Parathyroid adenoma (tissue), 2 donors: ENCODE data around the gene CDC42.

Experiments
- H2AFZ ChIP-seq: fragments of 300-600 bp; sonication (generic); one replicate; pipeline ENCODE4 v1.7.0; 2017; ENCODE audit warnings: antibody characterized with exemption, mild to moderate bottlenecking
- H3K27ac ChIP-seq: fragments of 300-600 bp; sonication (generic); one replicate; pipeline ENCODE4 v1.7.0; 2017
- H3K27me3 ChIP-seq: fragments of 300-600 bp; sonication (generic); one replicate; pipeline ENCODE4 v1.7.0; 2017; ENCODE audit warnings: low read length; ENCODE audit not compliant: control insufficient read depth, insufficient read depth
- H3K36me3 ChIP-seq: fragments of 300-600 bp; sonication (generic); one replicate; pipeline ENCODE4 v1.7.0; 2017; ENCODE audit warnings: low read length; ENCODE audit not compliant: control insufficient read depth, insufficient read depth
- H3K4me1 ChIP-seq: fragments of 300-600 bp; sonication (generic); one replicate; pipeline ENCODE4 v1.7.0; 2017; ENCODE audit warnings: control low read depth
- H3K4me2 ChIP-seq: fragments of 300-600 bp; sonication (generic); one replicate; pipeline ENCODE4 v1.7.0; 2017; ENCODE audit warnings: low read length
- H3K4me3 ChIP-seq: fragments of 300-600 bp; sonication (generic); one replicate; pipeline ENCODE4 v1.7.0; 2017; ENCODE audit warnings: low read depth, low read length
- H3K79me2 ChIP-seq: fragments of 300-600 bp; sonication (generic); one replicate; pipeline ENCODE4 v1.7.0; 2017; ENCODE audit warnings: control low read depth
- H3K9ac ChIP-seq: fragments of 300-600 bp; sonication (generic); one replicate; pipeline ENCODE4 v1.7.0; 2017; ENCODE audit warnings: mild to moderate bottlenecking
- H3K9me3 ChIP-seq: fragments of 300-600 bp; sonication (generic); one replicate; pipeline ENCODE4 v1.7.0; 2017; ENCODE audit warnings: low read length; ENCODE audit not compliant: control insufficient read depth
- TF ChIP-seq, protein P1 (sequence below): fragments of 300-600 bp; sonication (generic); IDR thresholded peaks from one replicate; pipeline ENCODE4 v1.7.0; 2017; ENCODE audit warnings: antibody characterized with exemption, mild to moderate bottlenecking
- donor health status: primary hyperparathyroidism.

The CDC42 gene

DNA sequence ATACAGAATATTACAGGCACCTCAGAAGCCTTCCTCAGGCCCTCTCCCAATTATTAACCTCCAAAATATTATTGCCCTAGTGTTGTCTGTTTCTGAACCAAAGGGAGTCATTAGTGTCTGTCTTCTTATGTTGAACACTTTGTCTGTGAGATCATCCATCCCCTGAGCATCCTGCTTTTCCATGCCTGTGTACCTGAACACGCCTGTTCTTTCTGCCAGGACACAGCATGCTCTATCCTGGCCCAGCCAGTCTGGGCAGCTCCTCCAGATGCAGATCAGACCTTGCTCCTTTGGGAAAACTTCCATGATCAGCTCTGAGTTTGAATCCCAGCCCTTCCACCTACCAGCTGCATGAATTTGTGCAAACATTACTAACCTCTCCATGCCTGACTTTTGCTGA, 11.0 kb upstream of the CDC42 start:
- Histone ChIP-seq H3K4me2 (no peak overlapping the region), H3K27me3 (no peaks in the 10 kb centered on the region), H3K27ac (no peak overlapping the region), H3K9ac (no peak overlapping the region), H3K36me3 (no peaks in the 10 kb centered on the region), H3K4me3 (no peak overlapping the region), H3K4me1 (peaks cover 12% of the 10 kb centered on the region), H3K9me3 (no peaks in the 10 kb centered on the region), H3K79me2 (no peaks in the 10 kb centered on the region), H2AFZ (no peak overlapping the region)
- TF ChIP-seq, protein P1, sequence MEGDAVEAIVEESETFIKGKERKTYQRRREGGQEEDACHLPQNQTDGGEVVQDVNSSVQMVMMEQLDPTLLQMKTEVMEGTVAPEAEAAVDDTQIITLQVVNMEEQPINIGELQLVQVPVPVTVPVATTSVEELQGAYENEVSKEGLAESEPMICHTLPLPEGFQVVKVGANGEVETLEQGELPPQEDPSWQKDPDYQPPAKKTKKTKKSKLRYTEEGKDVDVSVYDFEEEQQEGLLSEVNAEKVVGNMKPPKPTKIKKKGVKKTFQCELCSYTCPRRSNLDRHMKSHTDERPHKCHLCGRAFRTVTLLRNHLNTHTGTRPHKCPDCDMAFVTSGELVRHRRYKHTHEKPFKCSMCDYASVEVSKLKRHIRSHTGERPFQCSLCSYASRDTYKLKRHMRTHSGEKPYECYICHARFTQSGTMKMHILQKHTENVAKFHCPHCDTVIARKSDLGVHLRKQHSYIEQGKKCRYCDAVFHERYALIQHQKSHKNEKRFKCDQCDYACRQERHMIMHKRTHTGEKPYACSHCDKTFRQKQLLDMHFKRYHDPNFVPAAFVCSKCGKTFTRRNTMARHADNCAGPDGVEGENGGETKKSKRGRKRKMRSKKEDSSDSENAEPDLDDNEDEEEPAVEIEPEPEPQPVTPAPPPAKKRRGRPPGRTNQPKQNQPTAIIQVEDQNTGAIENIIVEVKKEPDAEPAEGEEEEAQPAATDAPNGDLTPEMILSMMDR = no peak

DNA sequence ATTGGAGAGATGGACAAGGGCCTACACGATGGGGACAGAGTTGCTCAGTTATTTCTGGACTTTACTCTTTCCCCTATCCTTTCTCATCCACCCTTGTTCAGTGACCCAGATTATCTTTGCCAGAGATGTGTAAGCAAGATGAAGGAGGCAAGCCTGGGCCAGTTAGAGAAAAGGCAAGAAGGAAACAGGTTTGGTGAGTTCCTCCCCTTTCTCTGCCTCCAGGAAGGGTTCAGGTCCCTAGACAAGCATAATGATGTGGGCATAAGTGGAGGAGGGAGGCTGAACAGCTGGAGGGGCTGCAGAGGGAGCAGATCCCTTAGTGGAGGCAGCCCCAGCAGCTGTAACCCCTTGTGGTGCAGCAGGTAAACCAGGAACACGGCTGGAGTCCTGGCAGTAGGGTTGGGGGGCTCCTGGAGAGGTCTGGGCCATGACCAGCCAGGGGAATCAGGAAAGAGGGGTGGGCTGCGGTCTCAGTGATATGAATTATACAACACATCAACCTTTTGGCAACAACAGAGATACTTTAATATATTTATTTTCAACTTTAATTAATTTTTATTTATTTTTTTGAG, 9.2 kb upstream of the CDC42 start:
- TF ChIP-seq, protein P1 = no peak
- peak overlapping the region; percentile 28 for H2AFZ ChIP-seq
- no peaks in the 10 kb centered on the region for H3K36me3 ChIP-seq
- peak overlapping the region; percentile 64 for H3K4me2 ChIP-seq
- peak overlapping the region; percentile 64 for H3K27ac ChIP-seq
- H3K4me1 ChIP-seq = peaks cover 8% of the 10 kb centered on the region
- H3K4me3 ChIP-seq = peak overlapping the region; percentile 12
- no peak overlapping the region for H3K9ac ChIP-seq
- no peaks in the 10 kb centered on the region for H3K27me3 ChIP-seq
- no peaks in the 10 kb centered on the region for H3K79me2 ChIP-seq
- no peaks in the 10 kb centered on the region for H3K9me3 ChIP-seq

DNA sequence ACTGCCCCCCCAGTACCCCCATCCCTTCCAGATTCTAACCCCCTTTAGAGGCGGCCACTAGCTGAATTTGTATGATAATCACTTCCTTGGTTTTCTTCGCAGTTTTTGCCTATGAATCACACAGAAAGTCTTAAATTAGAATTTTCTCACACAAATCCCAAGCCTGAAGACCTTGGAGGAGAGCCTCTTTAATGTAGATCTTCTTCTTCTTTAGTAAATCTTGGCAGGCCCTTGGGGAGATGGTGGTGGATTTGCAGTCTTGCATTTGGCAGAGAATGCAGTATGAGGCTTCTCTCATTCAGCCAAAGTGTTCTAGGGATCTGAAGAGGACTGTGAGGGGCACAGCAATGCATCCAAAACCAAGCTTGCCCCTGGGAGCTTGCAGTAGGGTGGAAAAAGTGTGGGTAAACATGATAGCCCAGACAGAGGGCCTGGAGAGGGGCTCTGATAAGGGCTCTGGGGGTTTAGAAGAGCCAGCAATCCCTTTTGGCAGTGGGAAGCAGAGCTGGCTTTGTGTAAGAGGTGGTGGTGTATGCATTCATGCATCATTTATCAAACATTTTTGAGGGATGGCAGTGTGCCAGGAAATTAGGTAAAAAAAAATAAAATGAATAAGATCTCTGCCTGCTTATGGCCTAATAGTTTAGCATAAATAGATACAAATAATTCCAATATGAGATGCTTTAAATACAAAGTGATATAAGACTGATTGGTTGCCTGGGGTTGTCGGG, 7.7 kb upstream of the CDC42 start:
- H3K4me3 ChIP-seq = no peak overlapping the region
- no peak overlapping the region for H3K4me2 ChIP-seq
- H2AFZ ChIP-seq = no peak overlapping the region
- H3K27me3 ChIP-seq = no peaks in the 10 kb centered on the region
- H3K79me2 ChIP-seq = no peaks in the 10 kb centered on the region
- H3K36me3 ChIP-seq = no peaks in the 10 kb centered on the region
- TF ChIP-seq, protein P1 = no peak
- no peaks in the 10 kb centered on the region for H3K9me3 ChIP-seq
- H3K27ac ChIP-seq = peak overlapping the region; percentile 24
- no peak overlapping the region for H3K9ac ChIP-seq
- peaks cover 8% of the 10 kb centered on the region for H3K4me1 ChIP-seq

DNA sequence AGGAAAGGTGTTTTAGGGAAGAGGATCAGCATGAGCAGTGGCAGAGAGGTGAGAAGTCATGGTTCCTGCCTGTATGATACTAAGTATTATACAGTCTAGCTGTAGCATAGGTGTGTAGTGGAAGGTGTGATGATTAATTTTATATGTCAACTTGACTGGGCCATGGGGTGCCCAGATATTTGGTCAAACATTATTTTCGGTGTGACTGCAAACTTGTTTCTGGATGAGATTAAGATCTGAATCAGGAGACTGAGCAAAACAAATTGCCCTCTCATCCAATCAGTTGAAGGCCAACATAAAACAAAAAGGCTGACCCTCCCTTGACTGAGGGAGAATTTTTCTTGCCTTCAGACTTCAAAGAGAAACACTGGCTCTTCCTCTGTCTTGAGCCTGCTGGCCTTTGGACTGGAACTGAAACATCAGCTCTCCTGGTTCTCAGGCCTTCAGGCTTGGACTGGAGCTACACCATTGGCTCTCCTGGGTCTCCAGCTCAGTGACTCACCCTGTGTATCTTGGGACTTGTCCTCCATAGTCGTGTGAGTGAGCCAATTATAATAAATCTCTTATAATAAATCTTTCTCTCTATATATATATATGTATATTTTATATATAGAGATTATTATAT, 6.8 kb upstream of the CDC42 start:
- H3K4me1 ChIP-seq = peaks cover 8% of the 10 kb centered on the region
- H3K36me3 ChIP-seq = no peaks in the 10 kb centered on the region
- H3K27me3 ChIP-seq = no peaks in the 10 kb centered on the region
- H2AFZ ChIP-seq = no peak overlapping the region
- H3K4me3 ChIP-seq = no peak overlapping the region
- no peak overlapping the region for H3K27ac ChIP-seq
- no peaks in the 10 kb centered on the region for H3K79me2 ChIP-seq
- no peaks in the 10 kb centered on the region for H3K9me3 ChIP-seq
- TF ChIP-seq, protein P1 = no peak
- no peak overlapping the region for H3K4me2 ChIP-seq
- H3K9ac ChIP-seq = no peak overlapping the region
